Activated CD4-positive, alpha-beta memory T cell treated with anti-CD3 and anti-CD28 coated beads for 36 hours (primary cell): ENCODE measurements around the gene SNTB2. TPM values are rescaled to one million over a fixed set of nuclear protein-coding genes. Genes with fewer than 3 reads are reported as not detected.

Experiments used
- CTCF ChIA-PET: fragments of 350-600 bp; sonication (Branson Sonifier 250); formaldehyde crosslinking; loops from one replicate; lab custom pipeline; 2021; ENCODE audit warnings: antibody characterized with exemption, inconsistent platforms; lab: Charles Lee
- POLR2A ChIA-PET: fragments of 350-600 bp; sonication (Branson Sonifier 250); formaldehyde crosslinking; loops from one replicate; lab custom pipeline; 2021; ENCODE audit warnings: antibody characterized with exemption; lab: Charles Lee
- DNase-seq: peaks from one replicate; pipeline ENCODE4 v3.0.0-alpha.2; 2020
- H3K27ac Mint-ChIP-seq: one replicate; pipeline ENCODE4 v1.8.0; 2021; ENCODE audit warnings: mixed read lengths
- H3K27me3 Mint-ChIP-seq: one replicate; pipeline ENCODE4 v1.8.0; 2021; ENCODE audit warnings: mixed read lengths
- H3K36me3 Mint-ChIP-seq: one replicate; pipeline ENCODE4 v1.8.0; 2021; ENCODE audit warnings: mixed read lengths
- H3K4me1 Mint-ChIP-seq: one replicate; pipeline ENCODE4 v1.8.0; 2021; ENCODE audit warnings: low read depth, mixed read lengths
- H3K4me3 Mint-ChIP-seq: one replicate; pipeline ENCODE4 v1.8.0; 2021; ENCODE audit warnings: mild to moderate bottlenecking, mixed read lengths
- H3K9me3 Mint-ChIP-seq: one replicate; pipeline ENCODE4 v1.8.0; 2021; ENCODE audit warnings: mixed read lengths
- intact Hi-C: fragments of 100-400 bp; cut with micrococcal nuclease; formaldehyde crosslinking; loops from one replicate; pipeline ENCODE4 v1.15.1; 2023
- total RNA-seq, 2 experiments: library from RNA; stranded (reverse); gene quantifications; one replicate each; pipeline ENCODE4 v1.2.3, GENCODE V29; 2021

The SNTB2 gene
- total RNA-seq, 2 experiments from 2014 or later: 19.8 to 20.1 TPM

DNA sequence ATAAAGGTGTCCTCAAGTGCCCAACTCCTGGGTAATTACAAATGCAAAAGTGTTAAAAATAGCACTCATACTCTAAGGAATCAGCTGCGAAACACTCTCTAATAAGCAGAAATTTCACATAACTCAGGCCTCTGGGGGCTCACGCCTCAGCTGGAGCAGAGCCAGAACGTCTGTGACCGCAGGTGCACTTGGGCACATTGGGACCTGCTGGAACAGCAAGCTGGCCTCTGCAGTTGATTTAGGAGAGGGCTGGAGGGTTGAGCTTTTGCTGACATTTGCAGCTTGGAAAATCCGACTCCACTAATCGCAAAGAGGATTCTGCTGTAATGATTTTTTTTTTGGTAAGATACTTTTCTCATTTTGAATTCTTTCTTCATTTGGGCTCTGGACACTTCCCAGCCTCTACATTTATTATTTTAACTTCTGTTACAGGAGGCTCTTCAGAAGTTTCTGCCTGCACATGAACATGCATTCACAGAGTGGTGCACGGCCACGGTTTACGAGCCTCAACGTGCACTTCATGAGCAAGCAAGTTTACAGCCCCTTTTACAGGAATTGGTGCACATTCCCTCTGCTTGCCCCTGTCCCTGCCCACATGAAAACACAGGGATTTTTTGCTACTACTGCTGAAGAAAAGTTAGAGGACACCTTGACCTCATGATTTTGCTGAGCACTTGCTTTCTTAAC, 4.1 kb upstream of the SNTB2 start:
- Mint-ChIP-seq H3K9me3 (no peaks in the 10 kb centered on the region), H3K36me3 (peaks cover 2% of the 10 kb centered on the region), H3K27ac (no peak overlapping the region), H3K27me3 (no peaks in the 10 kb centered on the region), H3K4me1 (peaks cover 29% of the 10 kb centered on the region), H3K4me3 (no peak overlapping the region)
- intact Hi-C loops: no loop called here
- ChIA-PET CTCF (interaction anchor here (1.2 to 1.4 kb wide), 2 partner anchors 33 to 59 kb away, joined by 3 read pairs; no protein-coding TSS in a partner anchor), POLR2A (no interaction called here)
- no peak for DNase-seq

DNA sequence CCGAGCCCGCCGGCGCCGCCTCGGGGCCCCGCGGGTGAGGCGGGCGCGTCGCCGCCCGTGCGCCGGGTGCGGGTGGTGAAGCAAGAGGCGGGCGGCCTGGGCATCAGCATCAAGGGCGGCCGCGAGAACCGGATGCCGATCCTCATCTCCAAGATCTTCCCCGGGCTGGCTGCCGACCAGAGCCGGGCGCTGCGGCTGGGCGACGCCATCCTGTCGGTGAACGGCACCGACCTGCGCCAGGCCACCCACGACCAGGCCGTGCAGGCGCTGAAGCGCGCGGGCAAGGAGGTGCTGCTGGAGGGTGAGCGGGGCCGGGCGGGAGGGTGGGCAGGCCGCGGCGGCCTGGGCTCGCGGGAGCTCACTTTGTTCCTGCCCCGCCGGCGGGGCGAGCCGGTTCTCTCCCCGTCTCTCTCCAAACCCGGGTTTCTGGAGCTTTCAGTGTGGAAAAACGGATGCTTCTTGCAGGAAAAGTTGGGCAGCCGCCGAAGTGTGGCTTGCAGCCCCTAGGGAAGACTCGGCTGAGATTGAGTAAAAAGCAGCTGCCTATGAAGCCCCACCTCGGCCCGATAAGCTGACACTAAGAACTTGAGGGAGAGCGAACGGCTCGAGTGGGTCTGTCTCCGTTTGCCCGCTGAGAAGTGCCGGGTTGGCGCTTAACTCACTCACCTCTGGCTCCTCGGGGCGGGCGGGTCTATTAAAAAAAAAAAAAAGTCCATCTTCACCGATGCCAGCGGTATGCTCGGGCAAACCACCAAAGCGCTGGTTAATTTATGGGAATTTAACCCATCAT, 677 bp downstream of the SNTB2 start:
- Mint-ChIP-seq H3K4me1 (peaks cover 59% of the 10 kb centered on the region), H3K27ac (peak overlapping the region; percentile 74), H3K9me3 (no peaks in the 10 kb centered on the region), H3K4me3 (peak overlapping the region; percentile 85), H3K27me3 (no peaks in the 10 kb centered on the region), H3K36me3 (peaks cover 3% of the 10 kb centered on the region)
- ChIA-PET CTCF (interaction anchor here (1.1 to 1.2 kb wide), 3 partner anchors 37 to 667 kb away, joined by 3 to 5 read pairs (median 4); no protein-coding TSS in a partner anchor), POLR2A (interaction anchor here (0.9 to 5.4 kb wide), 3 partner anchors 20 to 99 kb away, joined by 3 to 44 read pairs (median 8); partner anchors contain the start of genes CHTF8 and UTP4)
- DNase-seq: peak; percentile 63
- intact Hi-C loops: loop anchor here (1.0 to 2.0 kb wide), 2 partner anchors 21 to 123 kb away; partner anchors contain the start of gene VPS4A

DNA sequence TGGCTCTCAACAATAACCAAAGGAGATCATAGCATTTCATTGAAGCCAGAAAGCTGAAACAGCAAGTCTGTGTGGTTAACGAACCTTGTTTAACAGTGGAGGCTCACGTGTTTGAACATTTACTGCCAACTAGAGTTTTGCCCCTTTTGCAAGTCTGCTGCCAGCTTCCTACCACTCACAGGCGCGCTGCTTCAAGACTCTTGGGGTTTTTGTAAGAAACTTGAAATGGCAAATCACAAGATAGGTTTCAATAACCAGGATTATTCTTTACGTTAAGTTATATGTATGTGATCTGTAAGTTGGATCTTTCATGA, 1.2 kb downstream of the SNTB2 start:
- Mint-ChIP-seq H3K27me3 (no peaks in the 10 kb centered on the region), H3K4me1 (peaks cover 62% of the 10 kb centered on the region), H3K4me3 (peak overlapping the region; percentile 85), H3K9me3 (no peaks in the 10 kb centered on the region), H3K27ac (peak overlapping the region; percentile 74), H3K36me3 (peaks cover 3% of the 10 kb centered on the region)
- peak; percentile 33 for DNase-seq
- POLR2A ChIA-PET: interaction anchor here (0.9 to 5.4 kb wide), 3 partner anchors 21 to 98 kb away, joined by 3 to 44 read pairs (median 8); partner anchors contain the start of genes CHTF8 and UTP4
- CTCF ChIA-PET: interaction anchor here (0.8 to 1.2 kb wide), 5 partner anchors 38 to 668 kb away, joined by 3 to 5 read pairs (median 4); no protein-coding TSS in a partner anchor
- intact Hi-C loops: no loop called here

DNA sequence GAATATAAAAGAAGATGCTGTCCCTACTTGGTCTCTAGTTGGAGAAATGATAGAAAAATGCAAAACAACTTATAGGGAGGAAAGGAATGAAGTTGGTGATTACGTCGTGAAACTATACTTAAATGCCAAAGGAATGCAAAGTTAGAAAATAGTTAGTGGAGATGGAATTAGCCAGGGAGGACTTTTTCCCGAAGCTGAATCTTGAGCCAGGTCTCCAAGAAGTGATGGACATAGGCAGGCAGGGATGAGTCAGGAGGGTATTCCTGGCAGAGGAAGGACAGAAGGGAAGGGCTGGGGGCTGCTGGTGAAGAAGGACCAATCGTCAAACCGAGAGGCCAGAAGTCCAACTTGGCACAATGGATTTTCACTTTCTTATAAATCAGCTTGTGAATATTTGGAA, 1.8 kb downstream of the SNTB2 start:
- Mint-ChIP-seq H3K36me3 (peaks cover 3% of the 10 kb centered on the region), H3K4me1 (peaks cover 61% of the 10 kb centered on the region), H3K27me3 (no peaks in the 10 kb centered on the region), H3K4me3 (peak overlapping the region; percentile 85), H3K9me3 (no peaks in the 10 kb centered on the region), H3K27ac (no peak overlapping the region)
- ChIA-PET CTCF (interaction anchor here (0.8 to 1.2 kb wide), 6 partner anchors 22 to 668 kb away, joined by 3 to 5 read pairs (median 4); no protein-coding TSS in a partner anchor), POLR2A (interaction anchor here (0.9 to 5.4 kb wide), 3 partner anchors 21 to 98 kb away, joined by 3 to 44 read pairs (median 8); partner anchors contain the start of genes CHTF8 and UTP4)
- DNase-seq: no peak
- intact Hi-C loops: no loop called here

- intact Hi-C loops: no loop called here
- Mint-ChIP-seq H3K9me3 (no peaks in the 10 kb centered on the region), H3K4me1 (peaks cover 49% of the 10 kb centered on the region), H3K36me3 (peaks cover 3% of the 10 kb centered on the region), H3K27ac (no peak overlapping the region), H3K4me3 (no peak overlapping the region), H3K27me3 (no peaks in the 10 kb centered on the region)
- no peak for DNase-seq
- ChIA-PET CTCF (interaction anchor here (0.8 to 1.3 kb wide), 2 partner anchors 24 to 98 kb away, joined by 3 to 4 read pairs; no protein-coding TSS in a partner anchor), POLR2A (no interaction called here)
Measured at GRCh38 chr16:69190046-69190588, 3.2 kb downstream of the SNTB2 start.

GRCh38 chr16:69190598-69190997, 3.6 kb downstream of the SNTB2 start:
- Mint-ChIP-seq H3K27ac (no peak overlapping the region), H3K4me1 (peaks cover 46% of the 10 kb centered on the region), H3K9me3 (no peaks in the 10 kb centered on the region), H3K36me3 (peaks cover 3% of the 10 kb centered on the region), H3K4me3 (no peak overlapping the region), H3K27me3 (no peaks in the 10 kb centered on the region)
- ChIA-PET CTCF (interaction anchor here (0.8 to 1.3 kb wide), 2 partner anchors 24 to 97 kb away, joined by 3 to 4 read pairs; no protein-coding TSS in a partner anchor), POLR2A (no interaction called here)
- intact Hi-C loops: no loop called here
- no peak for DNase-seq

DNA sequence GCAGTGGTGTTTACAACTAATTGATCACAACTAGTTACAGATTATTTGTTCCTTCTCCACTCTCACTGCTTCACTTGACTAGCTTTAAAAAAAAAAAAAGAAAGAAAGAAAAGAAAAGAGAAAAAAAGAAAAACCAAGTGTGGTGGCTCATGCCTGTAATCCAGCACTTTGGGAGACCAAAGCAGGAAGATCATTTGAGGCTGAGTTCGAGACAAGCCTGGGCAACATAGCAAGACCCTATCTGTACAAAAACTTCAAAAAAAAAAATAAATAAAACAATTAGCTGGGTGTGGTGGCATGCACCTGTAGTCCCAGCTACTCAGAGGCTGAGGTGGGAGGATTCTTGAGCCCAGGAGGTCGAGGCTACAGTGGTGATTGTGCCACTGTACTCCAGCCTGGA, 4.2 kb downstream of the SNTB2 start:
- H3K36me3 Mint-ChIP-seq: peaks cover 3% of the 10 kb centered on the region
- H3K27ac Mint-ChIP-seq: no peak overlapping the region
- intact Hi-C loops: no loop called here
- H3K4me1 Mint-ChIP-seq: peaks cover 43% of the 10 kb centered on the region
- H3K27me3 Mint-ChIP-seq: no peaks in the 10 kb centered on the region
- no peak for DNase-seq
- H3K9me3 Mint-ChIP-seq: no peaks in the 10 kb centered on the region
- CTCF ChIA-PET: interaction anchor here (1.3 kb wide), 1 partner anchor 25 kb away, joined by 4 read pairs; no protein-coding TSS in a partner anchor
- no peak overlapping the region for H3K4me3 Mint-ChIP-seq
- POLR2A ChIA-PET: interaction anchor here (0.6 kb wide), 1 partner anchor 357 kb away, joined by 4 read pairs; no protein-coding TSS in a partner anchor

DNA sequence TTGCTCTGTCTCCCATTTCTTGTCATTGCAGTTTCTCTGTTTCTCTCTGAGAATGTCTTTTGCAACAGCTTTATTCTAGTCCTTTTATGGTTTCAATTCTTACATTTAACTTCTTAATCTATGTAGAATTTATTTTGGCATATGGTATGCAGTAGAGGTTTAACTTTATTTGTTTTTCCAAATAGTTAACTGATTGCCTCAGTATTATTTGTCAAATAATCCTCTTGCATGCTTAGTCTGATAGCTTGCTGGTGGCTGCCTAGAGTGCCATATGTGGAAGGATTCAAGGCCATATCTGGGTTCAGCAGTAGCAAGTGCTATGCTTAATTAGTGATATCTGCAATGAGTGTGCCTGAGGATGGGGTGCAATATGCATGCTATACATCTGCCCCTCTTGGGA, 6.9 kb downstream of the SNTB2 start:
- H3K9me3 Mint-ChIP-seq: no peaks in the 10 kb centered on the region
- intact Hi-C loops: no loop called here
- no peak overlapping the region for H3K4me3 Mint-ChIP-seq
- peaks cover 3% of the 10 kb centered on the region for H3K36me3 Mint-ChIP-seq
- ChIA-PET CTCF (no interaction called here), POLR2A (no interaction called here)
- no peak for DNase-seq
- H3K4me1 Mint-ChIP-seq: peaks cover 35% of the 10 kb centered on the region
- no peaks in the 10 kb centered on the region for H3K27me3 Mint-ChIP-seq
- no peak overlapping the region for H3K27ac Mint-ChIP-seq

- DNase-seq: no peak
- intact Hi-C loops: no loop called here
- Mint-ChIP-seq H3K4me3 (no peak overlapping the region), H3K36me3 (peaks cover 3% of the 10 kb centered on the region), H3K9me3 (no peaks in the 10 kb centered on the region), H3K4me1 (peaks cover 32% of the 10 kb centered on the region), H3K27ac (no peak overlapping the region), H3K27me3 (no peaks in the 10 kb centered on the region)
- POLR2A ChIA-PET: no interaction called here
- CTCF ChIA-PET: no interaction called here
Measured at GRCh38 chr16:69194488-69194887, 7.5 kb downstream of the SNTB2 start.

DNA sequence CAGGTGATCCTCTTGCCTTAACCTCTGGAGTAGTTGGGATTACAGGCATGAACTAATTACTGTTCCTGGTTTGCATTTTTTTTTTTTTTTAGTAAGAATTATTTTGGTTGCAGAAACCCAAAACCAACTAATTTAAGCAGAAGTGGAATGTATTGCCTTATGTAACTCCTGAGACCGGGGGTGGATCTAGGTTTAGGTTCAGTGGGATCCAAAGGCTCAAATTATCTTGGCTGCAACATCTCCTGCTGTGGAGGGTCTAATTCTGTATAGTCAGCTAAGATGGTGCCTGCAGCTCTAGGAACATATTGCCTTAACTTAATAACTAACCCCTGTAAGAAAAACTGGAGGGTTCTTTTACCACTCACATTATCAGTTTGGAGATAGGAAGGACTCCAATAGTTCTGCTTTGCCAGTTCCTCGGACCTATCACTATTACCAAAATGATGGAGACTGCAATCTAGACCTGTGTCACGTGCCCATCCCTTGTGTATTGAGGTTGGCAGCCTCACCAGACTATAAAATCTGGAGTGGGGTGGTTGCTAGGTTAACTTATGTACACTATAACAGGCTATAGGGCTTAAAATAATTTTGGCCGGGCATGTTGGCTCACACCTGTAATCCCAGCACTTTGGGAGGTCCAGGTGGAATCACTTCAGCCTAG, 8.5 kb downstream of the SNTB2 start:
- no peak for DNase-seq
- Mint-ChIP-seq H3K36me3 (peaks cover 3% of the 10 kb centered on the region), H3K27me3 (no peaks in the 10 kb centered on the region), H3K4me3 (no peak overlapping the region), H3K27ac (no peak overlapping the region), H3K9me3 (no peaks in the 10 kb centered on the region), H3K4me1 (peaks cover 30% of the 10 kb centered on the region)
- POLR2A ChIA-PET: interaction anchor here (0.6 kb wide), 1 partner anchor 66 kb away, joined by 3 read pairs; no protein-coding TSS in a partner anchor
- intact Hi-C loops: no loop called here
- CTCF ChIA-PET: no interaction called here

GRCh38 chr16:69197573-69197972, 10.6 kb downstream of the SNTB2 start:
- Mint-ChIP-seq H3K9me3 (no peaks in the 10 kb centered on the region), H3K27me3 (no peaks in the 10 kb centered on the region), H3K27ac (no peak overlapping the region), H3K4me3 (no peak overlapping the region), H3K36me3 (no peaks in the 10 kb centered on the region), H3K4me1 (peaks cover 24% of the 10 kb centered on the region)
- no peak for DNase-seq
- intact Hi-C loops: no loop called here
- ChIA-PET POLR2A (no interaction called here), CTCF (no interaction called here)
